Type B pancreatic cell (in vitro differentiated cells): ENCODE data around the gene RAP1A. TPM values are rescaled to one million over a fixed set of nuclear protein-coding genes. Genes with fewer than 3 reads are reported as not detected.
A peak's percentile ranks its signal among the peaks of the same experiment; 100 is the strongest.

Source experiments
- DNase-seq: peaks from one replicate; pipeline ENCODE4 v3.0.0; 2021; ENCODE audit warnings: mixed read lengths; ENCODE audit not compliant: unreplicated experiment; ENCODE audit errors: extremely low spot score
- H3K27ac Mint-ChIP-seq: 2 replicates; pipeline ENCODE4 v1.8.0; 2021; ENCODE audit warnings: mild to moderate bottlenecking, mixed read lengths
- H3K27me3 Mint-ChIP-seq: 2 replicates; pipeline ENCODE4 v1.8.0; 2021; ENCODE audit warnings: mixed read lengths
- H3K36me3 Mint-ChIP-seq: 2 replicates; pipeline ENCODE4 v1.8.0; 2021; ENCODE audit warnings: mixed read lengths
- H3K4me1 Mint-ChIP-seq: one replicate; pipeline ENCODE4 v1.8.0; 2021; ENCODE audit warnings: mixed read lengths; ENCODE audit not compliant: unreplicated experiment
- H3K4me3 Mint-ChIP-seq: 2 replicates; pipeline ENCODE4 v1.8.0; 2021; ENCODE audit warnings: mild to moderate bottlenecking, mixed read lengths
- H3K9me3 Mint-ChIP-seq: 2 replicates; pipeline ENCODE4 v1.8.0; 2021; ENCODE audit warnings: mixed read lengths
- CTCF ChIP-seq: fragments of 200-600 bp; sonication (generic); conservative IDR thresholded peaks from 2 replicates; pipeline ENCODE4 v1.5.0; 2021; ENCODE audit warnings: antibody characterized with exemption, mild to moderate bottlenecking
- total RNA-seq: library from RNA; stranded (reverse); gene quantifications from 2 replicates; pipeline ENCODE4 v1.2.1, GENCODE V29; 2021; ENCODE audit warnings: low replicate concordance

RAP1A gene
- total RNA-seq, 1 donor from 2014 or later: 42.3 TPM

- peaks cover 19% of the 10 kb centered on the region for H3K27me3 Mint-ChIP-seq
- TF ChIP-seq CTCF: no peak
- no peak for DNase-seq
- no peak overlapping the region for H3K27ac Mint-ChIP-seq
- H3K4me3 Mint-ChIP-seq: no peak overlapping the region
- H3K9me3 Mint-ChIP-seq: no peaks in the 10 kb centered on the region
- H3K4me1 Mint-ChIP-seq: peaks cover 26% of the 10 kb centered on the region
- no peaks in the 10 kb centered on the region for H3K36me3 Mint-ChIP-seq
Observed at GRCh38 chr1:111735858-111736544, 116.4 kb downstream of the RAP1A start.

GRCh38 chr1:111736548-111737215, 117.1 kb downstream of the RAP1A start:
- H3K9me3 Mint-ChIP-seq: no peaks in the 10 kb centered on the region
- no peak overlapping the region for H3K27ac Mint-ChIP-seq
- no peaks in the 10 kb centered on the region for H3K36me3 Mint-ChIP-seq
- peaks cover 26% of the 10 kb centered on the region for H3K27me3 Mint-ChIP-seq
- DNase-seq: no peak
- no peak for TF ChIP-seq CTCF
- peaks cover 26% of the 10 kb centered on the region for H3K4me1 Mint-ChIP-seq
- peak overlapping the region; percentile 88 for H3K4me3 Mint-ChIP-seq

- Mint-ChIP-seq H3K36me3 (no peaks in the 10 kb centered on the region), H3K27me3 (peaks cover 32% of the 10 kb centered on the region), H3K4me3 (peak overlapping the region; percentile 88), H3K9me3 (no peaks in the 10 kb centered on the region), H3K27ac (peak overlapping the region; percentile 67), H3K4me1 (peaks cover 26% of the 10 kb centered on the region)
- TF ChIP-seq CTCF: no peak
- DNase-seq: no peak
Observed at GRCh38 chr1:111737216-111738132, 117.9 kb downstream of the RAP1A start.

- H3K4me3 Mint-ChIP-seq: peak overlapping the region; percentile 88
- peaks cover 22% of the 10 kb centered on the region for H3K4me1 Mint-ChIP-seq
- no peak for TF ChIP-seq CTCF
- DNase-seq: no peak
- H3K9me3 Mint-ChIP-seq: no peaks in the 10 kb centered on the region
- no peaks in the 10 kb centered on the region for H3K36me3 Mint-ChIP-seq
- peak overlapping the region; percentile 67 for H3K27ac Mint-ChIP-seq
- H3K27me3 Mint-ChIP-seq: peaks cover 34% of the 10 kb centered on the region
Observed at GRCh38 chr1:111738133-111738435, 118.5 kb downstream of the RAP1A start.

DNA sequence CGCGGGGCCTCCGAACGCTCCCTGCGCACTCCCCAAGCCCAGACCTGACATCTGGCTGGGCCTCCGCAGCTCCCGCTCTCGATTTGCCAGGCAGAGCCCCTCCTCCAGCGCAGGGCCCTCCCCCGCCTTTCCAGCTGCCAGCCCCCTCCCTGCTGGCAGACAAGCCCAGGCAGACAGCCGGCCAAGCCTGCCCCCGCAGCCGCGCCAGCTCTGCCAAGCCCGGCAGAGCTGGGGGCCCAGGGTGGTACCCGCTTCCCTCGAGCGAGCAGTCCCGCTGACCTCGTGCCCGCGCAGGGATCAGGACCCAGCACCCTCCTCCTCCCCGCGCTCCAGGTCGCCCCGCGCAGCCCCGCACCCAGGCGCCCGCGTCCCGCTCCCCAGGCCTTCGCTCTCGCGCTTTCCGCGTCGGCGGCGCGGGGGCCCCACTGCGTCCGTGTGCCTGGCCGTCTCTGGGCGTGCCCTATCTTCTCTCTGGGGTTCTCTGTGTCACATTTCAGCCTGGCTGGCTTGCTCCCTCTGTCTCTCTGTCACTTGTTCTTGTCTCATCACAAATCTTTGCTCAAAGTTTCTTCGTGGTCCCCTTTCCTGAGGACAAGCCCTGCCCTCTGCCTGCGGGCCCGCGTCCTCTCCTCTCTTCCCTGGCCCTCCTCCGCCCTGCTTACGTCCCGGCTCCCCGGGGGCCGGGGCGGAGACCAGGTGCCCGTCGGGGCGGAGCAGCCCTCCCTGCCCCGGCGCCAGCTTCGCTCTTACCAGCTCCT, 119.0 kb downstream of the RAP1A start:
- H3K27ac Mint-ChIP-seq: peak overlapping the region; percentile 90
- no peak for TF ChIP-seq CTCF
- DNase-seq: no peak
- no peaks in the 10 kb centered on the region for H3K36me3 Mint-ChIP-seq
- peaks cover 33% of the 10 kb centered on the region for H3K27me3 Mint-ChIP-seq
- H3K4me1 Mint-ChIP-seq: peaks cover 18% of the 10 kb centered on the region
- no peaks in the 10 kb centered on the region for H3K9me3 Mint-ChIP-seq
- H3K4me3 Mint-ChIP-seq: peak overlapping the region; percentile 96
